Endothelial cell (in vitro differentiated cells): ENCODE results near the gene TMEM178B. TPM values are rescaled to one million over a fixed set of nuclear protein-coding genes. Genes with fewer than 3 reads are reported as not detected.

Experiments
- DNase-seq: peaks from one replicate; pipeline ENCODE4 v3.0.0; 2021; ENCODE audit warnings: low spot score
- H3K27ac Mint-ChIP-seq: one replicate; pipeline ENCODE4 v1.8.0; 2021; ENCODE audit warnings: mixed read lengths, inconsistent platforms; ENCODE audit not compliant: unreplicated experiment
- H3K27me3 Mint-ChIP-seq: one replicate; pipeline ENCODE4 v1.8.0; 2021; ENCODE audit warnings: mild to moderate bottlenecking, moderate library complexity, mixed read lengths, inconsistent platforms; ENCODE audit not compliant: unreplicated experiment
- H3K36me3 Mint-ChIP-seq: one replicate; pipeline ENCODE4 v1.8.0; 2021; ENCODE audit warnings: mild to moderate bottlenecking, low read depth, mixed read lengths, inconsistent platforms; ENCODE audit not compliant: unreplicated experiment
- H3K4me1 Mint-ChIP-seq: one replicate; pipeline ENCODE4 v1.8.0; 2021; ENCODE audit warnings: mild to moderate bottlenecking, mixed read lengths, inconsistent platforms; ENCODE audit not compliant: unreplicated experiment
- H3K4me3 Mint-ChIP-seq: one replicate; pipeline ENCODE4 v1.8.0; 2021; ENCODE audit warnings: mild to moderate bottlenecking, mixed read lengths, inconsistent platforms; ENCODE audit not compliant: unreplicated experiment
- H3K9me3 Mint-ChIP-seq: one replicate; pipeline ENCODE4 v1.8.0; 2021; ENCODE audit warnings: mixed read lengths, inconsistent platforms; ENCODE audit not compliant: unreplicated experiment
- CTCF ChIP-seq: fragments of 200-600 bp; sonication (generic); IDR thresholded peaks from one replicate; pipeline ENCODE4 v1.5.0; 2021; ENCODE audit warnings: antibody characterized with exemption; ENCODE audit not compliant: unreplicated experiment
- total RNA-seq: library from RNA; stranded (reverse); fragmentation: NEBNext Ultra II Directional; extraction: Animal tissue kit (Norgen Biotek cat#: 25700); gene quantifications from one replicate; pipeline ENCODE4 v1.2.1, GENCODE V29; 2021; ENCODE audit not compliant: unreplicated experiment

Gene TMEM178B
- total RNA-seq, 1 donor from 2014 or later, result 0.28 TPM

- no peak for TF ChIP-seq CTCF
- Mint-ChIP-seq H3K27ac (no peak overlapping the region), H3K9me3 (no peaks in the 10 kb centered on the region), H3K36me3 (no peaks in the 10 kb centered on the region), H3K4me1 (peaks cover 14% of the 10 kb centered on the region), H3K4me3 (no peak overlapping the region), H3K27me3 (no peaks in the 10 kb centered on the region)
- DNase-seq, result no peak
Measured at GRCh38 chr7:141132671-141133070, 58.8 kb downstream of the TMEM178B start.

GRCh38 chr7:141133646-141134045 is 59.8 kb downstream of the TMEM178B start:
- Mint-ChIP-seq H3K4me3 (no peak overlapping the region), H3K9me3 (no peaks in the 10 kb centered on the region), H3K36me3 (no peaks in the 10 kb centered on the region), H3K27me3 (no peaks in the 10 kb centered on the region), H3K27ac (no peak overlapping the region), H3K4me1 (peaks cover 10% of the 10 kb centered on the region)
- no peak for TF ChIP-seq CTCF
- no peak for DNase-seq

- H3K27ac Mint-ChIP-seq, result no peak overlapping the region
- no peaks in the 10 kb centered on the region for H3K9me3 Mint-ChIP-seq
- H3K36me3 Mint-ChIP-seq, result no peaks in the 10 kb centered on the region
- H3K4me3 Mint-ChIP-seq, result no peak overlapping the region
- no peaks in the 10 kb centered on the region for H3K27me3 Mint-ChIP-seq
- TF ChIP-seq CTCF, result no peak
- DNase-seq, result no peak
- H3K4me1 Mint-ChIP-seq, result no peaks in the 10 kb centered on the region
Measured at GRCh38 chr7:141142058-141142457, 68.2 kb downstream of the TMEM178B start.

- no peak for TF ChIP-seq CTCF
- DNase-seq, result no peak
- Mint-ChIP-seq H3K4me3 (no peak overlapping the region), H3K9me3 (no peaks in the 10 kb centered on the region), H3K27me3 (no peaks in the 10 kb centered on the region), H3K36me3 (no peaks in the 10 kb centered on the region), H3K4me1 (no peaks in the 10 kb centered on the region), H3K27ac (no peak overlapping the region)
Measured at GRCh38 chr7:141144921-141145629, 71.2 kb downstream of the TMEM178B start.

- Mint-ChIP-seq H3K9me3 (no peaks in the 10 kb centered on the region), H3K27me3 (no peaks in the 10 kb centered on the region), H3K4me1 (no peaks in the 10 kb centered on the region), H3K36me3 (no peaks in the 10 kb centered on the region), H3K4me3 (no peak overlapping the region), H3K27ac (no peak overlapping the region)
- no peak for DNase-seq
- TF ChIP-seq CTCF, result no peak
Measured at GRCh38 chr7:141145630-141145982, 71.7 kb downstream of the TMEM178B start.
